IMR-90 (cell line): ENCODE results near the gene TBC1D22A. TPM values are rescaled to one million over a fixed set of nuclear protein-coding genes. Genes with fewer than 3 reads are reported as not detected.

Source experiments
- ATAC-seq: fragments of 200-7000 bp; cut with Tn5 transposase; 2 replicates; pipeline ENCODE4 v1.9.1; 2020; ENCODE audit warnings: low read depth, mild to moderate bottlenecking, moderate library complexity
- BruUV-seq: library from RNA; stranded (reverse); fragments of 400-500 nt; replicated peaks from 2 replicates; lab custom pipeline; 2021; lab: Mats Ljungman, UMichigan
- CTCF ChIA-PET: fragments of 300-600 bp; formaldehyde crosslinking; extraction: SDS; loops from one replicate; lab custom pipeline; 2021; ENCODE audit warnings: antibody characterized with exemption; lab: Yijun Ruan, JAX
- POLR2A ChIA-PET: fragments of 300-600 bp; sonication (Branson Sonifier 250); formaldehyde crosslinking; loops from one replicate; lab custom pipeline; 2022; ENCODE audit warnings: antibody characterized with exemption; ENCODE audit not compliant: unreplicated experiment; lab: Charles Lee
- DNase-seq: peaks from one replicate; pipeline ENCODE4 v3.0.0; 2013
- H2AFZ ChIP-seq: replicated peaks from 2 replicates; pipeline ENCODE3; 2013; ENCODE audit warnings: low read length, mild to moderate bottlenecking; ENCODE audit not compliant: poor library complexity
- H2AK5ac ChIP-seq: 2 replicates; pipeline ENCODE4 v1.6.1; 2013; ENCODE audit warnings: low read depth, low read length, inconsistent platforms
- H2AK9ac ChIP-seq: replicated peaks from 2 replicates; pipeline ENCODE3; 2013; ENCODE audit warnings: mild to moderate bottlenecking, low read depth, low read length, moderate library complexity; ENCODE audit not compliant: poor library complexity
- H2BK120ac ChIP-seq: 2 replicates; pipeline ENCODE4 v1.6.1; 2013; ENCODE audit warnings: low read depth, low read length, inconsistent platforms
- H2BK15ac ChIP-seq: 3 replicates; pipeline ENCODE4 v1.6.1; 2013; ENCODE audit warnings: low read depth, low read length, inconsistent platforms
- H2BK20ac ChIP-seq: 2 replicates; pipeline ENCODE4 v1.6.1; 2013; ENCODE audit warnings: low read depth, mild to moderate bottlenecking, inconsistent platforms, low read length, moderate library complexity
- H2BK5ac ChIP-seq: 2 replicates; pipeline ENCODE4 v1.6.1; 2013; ENCODE audit warnings: mild to moderate bottlenecking, low read depth, low read length, inconsistent platforms; ENCODE audit not compliant: poor library complexity, severe bottlenecking
- H3K14ac ChIP-seq: replicated peaks from 2 replicates; pipeline ENCODE4 v1.6.1; 2013; ENCODE audit warnings: low read depth, low read length, inconsistent platforms
- H3K18ac ChIP-seq: 2 replicates; pipeline ENCODE4 v1.6.1; 2013; ENCODE audit warnings: low read depth, low read length, control low read depth
- H3K23ac ChIP-seq: 2 replicates; pipeline ENCODE4 v1.6.1; 2013; ENCODE audit warnings: low read depth, low read length, inconsistent platforms
- H3K27ac ChIP-seq: 2 replicates; pipeline ENCODE4 v1.5.1; 2013; ENCODE audit warnings: mild to moderate bottlenecking, control low read depth, low read length; ENCODE audit not compliant: insufficient read depth
- H3K27me3 ChIP-seq: 2 replicates; pipeline ENCODE4 v1.6.1; 2013; ENCODE audit warnings: low read length; ENCODE audit not compliant: control insufficient read depth, insufficient read depth
- H3K36me3 ChIP-seq: 2 replicates; pipeline ENCODE4 v1.6.1; 2013; ENCODE audit warnings: low read length, mixed read lengths; ENCODE audit not compliant: control insufficient read depth, insufficient read depth
- H3K4ac ChIP-seq: 2 replicates; pipeline ENCODE4 v1.6.1; 2013; ENCODE audit warnings: low read depth, low read length, inconsistent platforms
- H3K4me1 ChIP-seq: 2 replicates; pipeline ENCODE4 v1.6.1; 2013; ENCODE audit warnings: low read length, mixed read lengths; ENCODE audit not compliant: control insufficient read depth, insufficient read depth
- H3K4me2 ChIP-seq: 2 replicates; pipeline ENCODE4 v1.6.1; 2013; ENCODE audit warnings: low read depth, mild to moderate bottlenecking, control low read depth, low read length, moderate library complexity
- H3K4me3 ChIP-seq: 2 replicates; pipeline ENCODE4 v1.5.1; 2013; ENCODE audit warnings: low read depth, mild to moderate bottlenecking, control low read depth, low read length, moderate library complexity; ENCODE audit not compliant: insufficient read depth
- H3K56ac ChIP-seq: 2 replicates; pipeline ENCODE4 v1.6.1; 2013; ENCODE audit warnings: low read length, inconsistent platforms; ENCODE audit not compliant: insufficient read depth; ENCODE audit errors: extremely low read depth
- H3K79me1 ChIP-seq, 2 experiments: 2 replicates each; pipeline ENCODE4 v1.6.1; 2013; ENCODE audit warnings: low read length in 2 of 2, inconsistent platforms in 1 of 2, low read depth in 1 of 2
- H3K9ac ChIP-seq: 2 replicates; pipeline ENCODE4 v1.6.1; 2013; ENCODE audit warnings: low read depth, low read length, control low read depth
- H3K9me1 ChIP-seq: 2 replicates; pipeline ENCODE4 v1.6.1; 2013; ENCODE audit warnings: low read length, inconsistent platforms; ENCODE audit not compliant: insufficient read depth
- H3K9me3 ChIP-seq: 2 replicates; pipeline ENCODE4 v1.6.1; 2013; ENCODE audit warnings: low read length; ENCODE audit not compliant: control insufficient read depth, insufficient read depth
- H4K20me1 ChIP-seq: 2 replicates; pipeline ENCODE4 v1.6.1; 2013; ENCODE audit warnings: low read length, inconsistent platforms; ENCODE audit not compliant: insufficient read depth
- H4K5ac ChIP-seq: 2 replicates; pipeline ENCODE4 v1.6.1; 2013; ENCODE audit warnings: mild to moderate bottlenecking, low read depth, low read length, control low read depth
- H4K8ac ChIP-seq, 2 experiments: 2 replicates each; pipeline ENCODE4 v1.6.1; 2013; ENCODE audit warnings: low read depth in 2 of 2, low read length in 2 of 2, control low read depth in 1 of 2, inconsistent platforms in 1 of 2
- H4K91ac ChIP-seq: 2 replicates; pipeline ENCODE4 v1.6.1; 2013; ENCODE audit warnings: low read depth, low read length, inconsistent platforms; ENCODE audit not compliant: insufficient read depth
- BHLHE40 ChIP-seq: fragments of 150-350 bp; IDR thresholded peaks from 2 replicates; pipeline ENCODE4 v1.6.1; 2016; ENCODE audit warnings: mild to moderate bottlenecking, low read depth, low read length
- CEBPB ChIP-seq: IDR thresholded peaks from 2 replicates; pipeline ENCODE4 v1.6.1; 2012; ENCODE audit warnings: low read depth, low read length, improper control_type of control experiment
- CHD1 ChIP-seq: IDR thresholded peaks from 2 replicates; pipeline ENCODE4 v1.6.1; 2012; ENCODE audit warnings: low read depth, low read length, improper control_type of control experiment
- FOS ChIP-seq: fragments of 150-350 bp; IDR thresholded peaks from 2 replicates; pipeline ENCODE4 v1.6.1; 2016; ENCODE audit warnings: low read depth, low read length
- MAZ ChIP-seq: IDR thresholded peaks from 2 replicates; pipeline ENCODE4 v1.6.1; 2012; ENCODE audit warnings: low read depth, mild to moderate bottlenecking, low read length, improper control_type of control experiment, moderate library complexity, borderline replicate concordance
- MXI1 ChIP-seq: IDR thresholded peaks from 2 replicates; pipeline ENCODE4 v1.6.1; 2012; ENCODE audit warnings: low read depth, mild to moderate bottlenecking, low read length, moderate library complexity, borderline replicate concordance
- NFE2L2 ChIP-seq: fragments of 150-350 bp; IDR thresholded peaks from 2 replicates; pipeline ENCODE4 v1.6.1; 2016; ENCODE audit warnings: low read depth, mild to moderate bottlenecking, low read length
- POLR2A ChIP-seq: IDR thresholded peaks from 2 replicates; pipeline ENCODE4 v1.6.1; 2012; ENCODE audit warnings: mild to moderate bottlenecking, low read depth, low read length
- RAD21 ChIP-seq: IDR thresholded peaks from 2 replicates; pipeline ENCODE4 v1.6.1; 2012; ENCODE audit warnings: low read length, improper control_type of control experiment
- RCOR1 ChIP-seq: IDR thresholded peaks from 2 replicates; pipeline ENCODE4 v1.6.1; 2012; ENCODE audit warnings: mild to moderate bottlenecking, low read length, improper control_type of control experiment; ENCODE audit not compliant: insufficient replicate concordance
- RFX5 ChIP-seq: IDR thresholded peaks from 2 replicates; pipeline ENCODE4 v1.8.0; 2012; ENCODE audit warnings: low read depth, mild to moderate bottlenecking, low read length, moderate library complexity
- SMC3 ChIP-seq: fragments of 150-350 bp; IDR thresholded peaks from 2 replicates; pipeline ENCODE4 v1.6.1; 2016; ENCODE audit warnings: low read depth, mild to moderate bottlenecking, antibody characterized with exemption, low read length, moderate library complexity
- WGBS, 2 experiments: methylation state at CpG; one replicate each; pipeline versions ENCODE4 v1.1.5 to v1.1.7; 2013; ENCODE audit warnings: missing lambda C conversion rate in 2 of 2; ENCODE audit not compliant: insufficient read length in 1 of 2; ENCODE audit errors: extremely low coverage in 2 of 2; 5-methylcytosine and 5-hydroxymethylcytosine counted together
- dilution Hi-C: fragments of 300-500 bp; cut with HindIII; formaldehyde crosslinking; loops from one replicate; pipeline ENCODE4 v1.14.3; 2018; ENCODE audit warnings: low sequenced_read_pairs; ENCODE audit not compliant: unreplicated experiment
- in situ Hi-C: fragments of 300-500 bp; cut with MboI; formaldehyde crosslinking; loops from 3 replicates; pipeline ENCODE4 v1.14.3; 2019; ENCODE audit warnings: low sequenced_read_pairs, inconsistent platforms, mixed read lengths
- intact Hi-C: fragments of 100-400 bp; cut with micrococcal nuclease; formaldehyde crosslinking; loops from 2 replicates; pipeline ENCODE4 v1.10.0; 2022
- polyA plus RNA-seq, 3 experiments: library from polyadenylated mRNA; depleted of rRNA; stranded (reverse); fragments of >200 nt; gene quantifications; 2 replicates each; pipeline ENCODE4 v1.2.3, GENCODE V29; 2012; ENCODE audit warnings: low replicate concordance in 1 of 3
- total RNA-seq: library from RNA; depleted of rRNA; stranded (reverse); fragments of >200 nt; gene quantifications from 2 replicates; pipeline ENCODE4 v1.2.3, GENCODE V29; 2012
- TF ChIP-seq, protein P1 (sequence below): conservative IDR thresholded peaks from 2 replicates; pipeline ENCODE4 v1.5.1; 2012; ENCODE audit warnings: mild to moderate bottlenecking, low read depth, low read length, improper control_type of control experiment
- TF ChIP-seq, protein P2 (sequence below): fragments of 150-350 bp; IDR thresholded peaks from 2 replicates; pipeline ENCODE4 v1.6.1; 2016; ENCODE audit warnings: low read depth, mild to moderate bottlenecking, low read length, moderate library complexity, borderline replicate concordance

Gene TBC1D22A
- total and polyA plus RNA-seq, 2 of the 4 experiments (the other 2 are of a cell fraction) = 9.0 to 16.7 TPM

DNA sequence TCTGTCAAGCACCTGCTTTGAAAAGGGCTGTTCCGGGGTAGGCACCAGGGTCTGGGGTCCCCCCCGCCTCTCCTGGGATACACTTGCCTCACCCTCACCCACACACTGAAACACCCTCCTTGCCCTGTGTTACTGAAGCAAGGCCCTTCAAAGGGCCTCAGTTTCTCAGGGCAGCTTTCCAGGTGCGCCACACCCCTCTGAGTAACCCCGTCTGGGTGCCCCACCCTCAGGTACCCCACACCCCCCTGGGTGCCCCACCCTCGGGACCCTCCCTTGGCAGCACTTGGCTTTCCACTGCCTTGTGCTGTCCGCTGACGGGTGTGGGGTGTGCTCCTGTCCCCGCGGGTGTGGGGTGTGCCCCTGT lies 413.6 kb downstream of the TBC1D22A start (continued):
- no peak for TF ChIP-seq BHLHE40
- TF ChIP-seq RCOR1 = no peak
- TF ChIP-seq MXI1 = no peak

DNA sequence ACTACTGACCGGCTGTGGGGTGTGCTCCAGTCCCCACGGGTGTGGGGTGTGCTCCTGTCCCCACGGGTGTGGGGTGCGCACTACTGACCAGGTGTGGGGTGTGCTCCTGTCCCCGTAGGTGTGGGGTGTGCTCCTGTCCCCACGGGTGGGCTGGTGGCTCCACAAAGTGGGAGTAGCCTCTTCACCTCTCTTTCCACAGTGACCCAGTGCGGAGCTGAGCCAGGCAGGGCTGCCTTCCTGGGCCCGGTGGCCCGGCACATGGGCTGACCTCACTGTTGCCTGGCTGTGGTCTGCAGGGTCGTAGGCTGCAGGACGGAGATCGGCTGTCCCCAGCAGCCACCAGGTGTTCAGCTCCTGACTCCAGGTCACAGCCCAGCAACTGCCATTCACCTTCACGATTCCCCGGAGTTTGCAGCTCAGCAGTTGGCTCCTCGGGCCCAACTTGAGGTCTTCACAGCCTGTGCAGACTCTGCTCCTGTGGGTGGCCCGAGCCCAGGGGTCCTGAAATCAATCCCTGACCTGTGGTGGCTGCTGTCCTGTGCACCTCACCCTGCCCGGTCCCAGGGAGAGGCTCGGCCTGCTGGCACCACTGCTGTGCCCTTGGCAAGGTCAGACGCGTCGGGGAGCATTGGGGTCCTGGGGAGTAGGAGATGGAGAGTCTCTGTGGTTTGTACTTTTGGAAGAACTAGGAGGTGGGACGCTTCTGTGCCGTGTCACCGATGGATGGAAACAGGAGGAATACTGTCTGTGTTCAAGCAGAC lies 414.3 kb downstream of the TBC1D22A start:
- Histone ChIP-seq H2BK20ac (no peak overlapping the region), H3K18ac (no peak overlapping the region), H4K20me1 (no peaks in the 10 kb centered on the region), H2AK9ac (no peak overlapping the region), H3K27me3 (no peaks in the 10 kb centered on the region), H3K23ac (no peak overlapping the region), H3K56ac (no peak overlapping the region), H3K9me1 (peaks cover 5% of the 10 kb centered on the region; the same call in 1 of the 2 replicates), H3K14ac (no peak overlapping the region), H3K9me3 (no peaks in the 10 kb centered on the region), H2AFZ (no peak overlapping the region), H3K36me3 (no peaks in the 10 kb centered on the region), H3K4me2 (no peak overlapping the region), H4K91ac (no peak overlapping the region), H3K27ac (no peak overlapping the region), H3K4me3 (no peak overlapping the region), H2BK120ac (no peak overlapping the region), H2AK5ac (no peak overlapping the region), H2BK5ac (no peak overlapping the region), H3K4ac (no peak overlapping the region), H3K79me1 (no peaks in the 10 kb centered on the region; a peak in 2 of 4 replicates), H4K5ac (no peak overlapping the region), H3K9ac (no peak overlapping the region), H4K8ac (no peak overlapping the region), H3K4me1 (peaks cover 10% of the 10 kb centered on the region), H2BK15ac (no peak overlapping the region)
- no TSS peak for BruUV-seq
- 97% methylated on average over 9 of the region's 24 CpGs; no CpG with 5 or more reads in 1 of the 2 experiments for WGBS, 2 experiments
- dilution Hi-C loops = no loop called here
- in situ Hi-C loops = no loop called here
- ATAC-seq (no peak), DNase-seq (no peak)
- intact Hi-C loops = no loop called here
- ChIA-PET CTCF (no interaction called here), POLR2A (no interaction called here)
- TF ChIP-seq SMC3 (no peak), RFX5 (no peak), CHD1 (no peak), RAD21 (no peak), RCOR1 (no peak), MAZ (no peak), FOS (no peak), NFE2L2 (no peak), CEBPB (no peak), POLR2A (no peak)
- TF ChIP-seq, protein P1, sequence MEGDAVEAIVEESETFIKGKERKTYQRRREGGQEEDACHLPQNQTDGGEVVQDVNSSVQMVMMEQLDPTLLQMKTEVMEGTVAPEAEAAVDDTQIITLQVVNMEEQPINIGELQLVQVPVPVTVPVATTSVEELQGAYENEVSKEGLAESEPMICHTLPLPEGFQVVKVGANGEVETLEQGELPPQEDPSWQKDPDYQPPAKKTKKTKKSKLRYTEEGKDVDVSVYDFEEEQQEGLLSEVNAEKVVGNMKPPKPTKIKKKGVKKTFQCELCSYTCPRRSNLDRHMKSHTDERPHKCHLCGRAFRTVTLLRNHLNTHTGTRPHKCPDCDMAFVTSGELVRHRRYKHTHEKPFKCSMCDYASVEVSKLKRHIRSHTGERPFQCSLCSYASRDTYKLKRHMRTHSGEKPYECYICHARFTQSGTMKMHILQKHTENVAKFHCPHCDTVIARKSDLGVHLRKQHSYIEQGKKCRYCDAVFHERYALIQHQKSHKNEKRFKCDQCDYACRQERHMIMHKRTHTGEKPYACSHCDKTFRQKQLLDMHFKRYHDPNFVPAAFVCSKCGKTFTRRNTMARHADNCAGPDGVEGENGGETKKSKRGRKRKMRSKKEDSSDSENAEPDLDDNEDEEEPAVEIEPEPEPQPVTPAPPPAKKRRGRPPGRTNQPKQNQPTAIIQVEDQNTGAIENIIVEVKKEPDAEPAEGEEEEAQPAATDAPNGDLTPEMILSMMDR = no peak
- TF ChIP-seq, protein P2, sequence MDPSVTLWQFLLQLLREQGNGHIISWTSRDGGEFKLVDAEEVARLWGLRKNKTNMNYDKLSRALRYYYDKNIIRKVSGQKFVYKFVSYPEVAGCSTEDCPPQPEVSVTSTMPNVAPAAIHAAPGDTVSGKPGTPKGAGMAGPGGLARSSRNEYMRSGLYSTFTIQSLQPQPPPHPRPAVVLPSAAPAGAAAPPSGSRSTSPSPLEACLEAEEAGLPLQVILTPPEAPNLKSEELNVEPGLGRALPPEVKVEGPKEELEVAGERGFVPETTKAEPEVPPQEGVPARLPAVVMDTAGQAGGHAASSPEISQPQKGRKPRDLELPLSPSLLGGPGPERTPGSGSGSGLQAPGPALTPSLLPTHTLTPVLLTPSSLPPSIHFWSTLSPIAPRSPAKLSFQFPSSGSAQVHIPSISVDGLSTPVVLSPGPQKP = no peak
